Thyroid gland (tissue), 4 donors: ENCODE measurements around the gene SKOR2. TPM values are rescaled to one million over a fixed set of nuclear protein-coding genes. Genes with fewer than 3 reads are reported as not detected.
"Not testable (repeated sequence)": the region's sequence is repeated elsewhere in the genome, so short reads cannot be mapped to it uniquely, and the experiment has no call there.

ENCODE experiments used
- DNase-seq, 2 donors: peaks; one replicate each; pipeline ENCODE4 v3.0.0-alpha.2; 2019
- H3K27ac ChIP-seq, 3 donors: fragments of 200-600 bp; sonication (generic); 1 replicate in 2 of 3; 2 replicates in 1 of 3; pipeline ENCODE4 v1.5.1; 2016 to 2019; ENCODE audit warnings: mild to moderate bottlenecking in 1 of 3, moderate library complexity in 1 of 3
- H3K27me3 ChIP-seq: fragments of 200-600 bp; sonication (generic); one replicate; pipeline ENCODE4 v1.5.1; 2019
- H3K36me3 ChIP-seq, 2 donors: fragments of 200-600 bp; sonication (generic); one replicate each; pipeline ENCODE4 v1.5.1; 2016 to 2019
- H3K4me1 ChIP-seq, 2 donors: fragments of 200-600 bp; sonication (generic); one replicate each; pipeline ENCODE4 v1.5.1; 2017 to 2019
- H3K4me3 ChIP-seq, 3 donors: fragments of 200-600 bp; sonication (generic); replicated peaks in 1 of 3; 1 replicate in 2 of 3; 2 replicates in 1 of 3; pipeline ENCODE4 v1.5.1; 2016; ENCODE audit warnings: mild to moderate bottlenecking in 1 of 3
- H3K9me3 ChIP-seq: fragments of 200-600 bp; sonication (generic); one replicate; pipeline ENCODE4 v1.5.1; 2017
- POLR2A ChIP-seq, 2 donors: fragments of 450-650 bp; IDR thresholded peaks; one replicate each; pipeline ENCODE4 v1.6.1; 2017; ENCODE audit warnings: antibody characterized with exemption in 2 of 2, mild to moderate bottlenecking in 2 of 2, moderate library complexity in 1 of 2
- WGBS, 2 donors: methylation state at CpG; one replicate each; pipeline ENCODE4 v1.1.5; 2017; 5-methylcytosine and 5-hydroxymethylcytosine counted together
- intact Hi-C: fragments of 100-400 bp; cut with DNase I; formaldehyde crosslinking; loops from one replicate; pipeline ENCODE4 v1.15.1; 2023
- total RNA-seq, 4 donors: library from RNA; depleted of rRNA; stranded (reverse); fragments of >200 nt; gene quantifications; one replicate each; pipeline ENCODE4 v1.2.3, GENCODE V29; 2016
- TF ChIP-seq, protein P1 (sequence below), 6 experiments: fragments of 200-600 bp in 3 of 6; fragments of 450-650 bp in 3 of 6; sonication (generic) in 3 of 6; IDR thresholded peaks; one replicate each; pipeline ENCODE4 v1.5.1; 2016 to 2019; ENCODE audit warnings: antibody characterized with exemption in 6 of 6, mild to moderate bottlenecking in 2 of 6, inconsistent platforms in 1 of 6, moderate library complexity in 1 of 6

The SKOR2 gene
- total RNA-seq, 4 donors from 2014 or later, result not detected

- DNase-seq, result no peak
- TF ChIP-seq, protein P1, sequence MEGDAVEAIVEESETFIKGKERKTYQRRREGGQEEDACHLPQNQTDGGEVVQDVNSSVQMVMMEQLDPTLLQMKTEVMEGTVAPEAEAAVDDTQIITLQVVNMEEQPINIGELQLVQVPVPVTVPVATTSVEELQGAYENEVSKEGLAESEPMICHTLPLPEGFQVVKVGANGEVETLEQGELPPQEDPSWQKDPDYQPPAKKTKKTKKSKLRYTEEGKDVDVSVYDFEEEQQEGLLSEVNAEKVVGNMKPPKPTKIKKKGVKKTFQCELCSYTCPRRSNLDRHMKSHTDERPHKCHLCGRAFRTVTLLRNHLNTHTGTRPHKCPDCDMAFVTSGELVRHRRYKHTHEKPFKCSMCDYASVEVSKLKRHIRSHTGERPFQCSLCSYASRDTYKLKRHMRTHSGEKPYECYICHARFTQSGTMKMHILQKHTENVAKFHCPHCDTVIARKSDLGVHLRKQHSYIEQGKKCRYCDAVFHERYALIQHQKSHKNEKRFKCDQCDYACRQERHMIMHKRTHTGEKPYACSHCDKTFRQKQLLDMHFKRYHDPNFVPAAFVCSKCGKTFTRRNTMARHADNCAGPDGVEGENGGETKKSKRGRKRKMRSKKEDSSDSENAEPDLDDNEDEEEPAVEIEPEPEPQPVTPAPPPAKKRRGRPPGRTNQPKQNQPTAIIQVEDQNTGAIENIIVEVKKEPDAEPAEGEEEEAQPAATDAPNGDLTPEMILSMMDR (IDR thresholded peaks at IDR 0.05), result no peak
- TF ChIP-seq POLR2A (IDR thresholded peaks at IDR 0.05), result no peak
- Histone ChIP-seq H3K27ac (no peak overlapping the region), H3K27me3 (no peaks in the 10 kb centered on the region), H3K4me3 (no peak overlapping the region), H3K36me3 (no peaks in the 10 kb centered on the region), H3K9me3 (no peaks in the 10 kb centered on the region), H3K4me1 (no peaks in the 10 kb centered on the region)
- intact Hi-C loops, result no loop called here
- 78 to 91% methylated on average over 7 of the region's 7 CpGs for WGBS, 2 donors
Measured at GRCh38 chr18:47187721-47188120, 63.7 kb downstream of the SKOR2 start.

GRCh38 chr18:47184419-47185050 lies 66.9 kb downstream of the SKOR2 start:
- 82 to 87% methylated on average over 5 of the region's 5 CpGs for WGBS, 2 donors
- intact Hi-C loops, result no loop called here
- Histone ChIP-seq H3K27me3 (no peaks in the 10 kb centered on the region), H3K27ac (no peak overlapping the region), H3K4me3 (no peak overlapping the region), H3K36me3 (no peaks in the 10 kb centered on the region), H3K9me3 (no peaks in the 10 kb centered on the region), H3K4me1 (no peaks in the 10 kb centered on the region)
- TF ChIP-seq POLR2A (IDR thresholded peaks at IDR 0.05), result no peak
- TF ChIP-seq, protein P1 (IDR thresholded peaks at IDR 0.05), result no peak
- DNase-seq, result peak in 1 of 2 donors; percentile 12

GRCh38 chr18:47182156-47182555 lies 69.3 kb downstream of the SKOR2 start:
- H3K27ac ChIP-seq, intact Hi-C loops, H3K9me3 ChIP-seq, H3K36me3 ChIP-seq, H3K4me3 ChIP-seq, H3K27me3 ChIP-seq, DNase-seq, H3K4me1 ChIP-seq: not testable (repeated sequence)
- 90 to 95% methylated on average over 5 of the region's 5 CpGs for WGBS, 2 donors

- peaks cover 0 to 3% of the 10 kb centered on the region in 2 donors for H3K4me1 ChIP-seq
Measured at GRCh38 chr18:47180765-47181164, 70.7 kb downstream of the SKOR2 start.

GRCh38 chr18:47179520-47179919 lies 71.9 kb downstream of the SKOR2 start:
- Histone ChIP-seq H3K27me3 (no peaks in the 10 kb centered on the region), H3K9me3 (no peaks in the 10 kb centered on the region), H3K4me3 (no peak overlapping the region), H3K36me3 (no peaks in the 10 kb centered on the region), H3K27ac (no peak overlapping the region), H3K4me1 (peaks cover 4 to 10% of the 10 kb centered on the region in 2 donors)
- no peak for DNase-seq
- intact Hi-C loops, result no loop called here
- TF ChIP-seq, protein P1 (IDR thresholded peaks at IDR 0.05), result no peak
- no peak for TF ChIP-seq POLR2A (IDR thresholded peaks at IDR 0.05)
- 45 to 59% methylated on average over 4 of the region's 4 CpGs for WGBS, 2 donors

More at GRCh38 chr18:47180765-47181164, 70.7 kb downstream of the SKOR2 start:
- Histone ChIP-seq H3K27ac (no peak overlapping the region), H3K9me3 (no peaks in the 10 kb centered on the region), H3K27me3 (no peaks in the 10 kb centered on the region), H3K36me3 (no peaks in the 10 kb centered on the region), H3K4me3 (no peak overlapping the region)
- intact Hi-C loops, result no loop called here
- no peak for TF ChIP-seq POLR2A (IDR thresholded peaks at IDR 0.05)
- TF ChIP-seq, protein P1 (IDR thresholded peaks at IDR 0.05), result no peak
- no peak for DNase-seq
- 84 to 87% methylated on average over 3 of the region's 3 CpGs for WGBS, 2 donors
